Raji (cell line): ENCODE results near the gene LRMDA.

Source experiments
- POLR2A ChIP-seq: IDR thresholded peaks from 2 replicates; pipeline ENCODE4 v1.6.1; 2011; ENCODE audit warnings: low read depth, low read length, control low read depth; ENCODE audit not compliant: insufficient read depth

The LRMDA gene

GRCh38 chr10:76454506-76455140 is 1023.2 kb downstream of the LRMDA start:
- TF ChIP-seq POLR2A, result no peak

DNA sequence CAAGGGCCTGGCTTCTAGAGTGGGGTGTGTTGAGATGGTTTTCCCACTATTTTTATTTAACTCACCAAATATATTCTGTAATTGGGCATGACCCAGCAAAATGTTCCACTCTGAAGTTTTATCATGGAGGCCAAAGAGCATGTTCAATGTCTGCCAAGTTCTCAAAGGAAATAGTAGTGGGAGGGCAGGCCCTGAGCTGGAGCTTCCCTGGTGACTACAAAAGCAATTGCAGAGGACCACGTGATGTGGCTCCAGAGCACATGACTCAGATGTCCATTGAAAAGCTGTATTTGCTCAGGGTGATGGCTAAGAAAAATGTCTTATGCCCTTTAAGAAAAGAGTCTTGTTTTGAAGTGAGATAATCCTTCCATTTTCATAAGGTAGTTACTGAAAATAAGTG is 1024.8 kb downstream of the LRMDA start:
- TF ChIP-seq POLR2A, result no peak

- no peak for TF ChIP-seq POLR2A
These were observed 1027.7 kb downstream of the LRMDA start for GRCh38 chr10:76459016-76459730.

DNA sequence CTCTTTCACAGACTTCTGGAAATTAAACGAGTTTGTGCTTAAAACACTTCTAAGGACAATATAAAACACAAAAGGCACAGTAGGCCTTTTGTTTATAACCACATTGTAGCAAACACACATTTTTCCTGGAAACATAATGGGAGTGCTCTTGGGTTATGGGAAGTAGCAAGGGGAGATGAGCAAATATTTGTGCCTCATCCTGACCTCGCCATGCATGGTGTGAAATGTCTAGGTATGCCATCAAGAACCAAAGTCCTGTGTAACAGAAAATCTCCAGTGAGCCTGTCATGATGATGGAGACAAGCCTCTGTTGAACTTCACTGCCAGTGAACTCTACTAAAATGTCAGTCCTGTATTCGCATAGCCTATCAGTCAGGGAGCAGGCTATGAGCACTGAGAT is 1029.6 kb downstream of the LRMDA start:
- no peak for TF ChIP-seq POLR2A

- TF ChIP-seq POLR2A, result no peak
These were observed 1031.7 kb downstream of the LRMDA start for GRCh38 chr10:76463111-76463510.

GRCh38 chr10:76466836-76467503 is 1035.5 kb downstream of the LRMDA start:
- no peak for TF ChIP-seq POLR2A

- no peak for TF ChIP-seq POLR2A
These were observed 1038.3 kb downstream of the LRMDA start for GRCh38 chr10:76469675-76470074.

- no peak for TF ChIP-seq POLR2A
These were observed 1047.8 kb downstream of the LRMDA start for GRCh38 chr10:76479103-76479790.

- no peak for TF ChIP-seq POLR2A
These were observed 1049.8 kb downstream of the LRMDA start for GRCh38 chr10:76481178-76481577.

DNA sequence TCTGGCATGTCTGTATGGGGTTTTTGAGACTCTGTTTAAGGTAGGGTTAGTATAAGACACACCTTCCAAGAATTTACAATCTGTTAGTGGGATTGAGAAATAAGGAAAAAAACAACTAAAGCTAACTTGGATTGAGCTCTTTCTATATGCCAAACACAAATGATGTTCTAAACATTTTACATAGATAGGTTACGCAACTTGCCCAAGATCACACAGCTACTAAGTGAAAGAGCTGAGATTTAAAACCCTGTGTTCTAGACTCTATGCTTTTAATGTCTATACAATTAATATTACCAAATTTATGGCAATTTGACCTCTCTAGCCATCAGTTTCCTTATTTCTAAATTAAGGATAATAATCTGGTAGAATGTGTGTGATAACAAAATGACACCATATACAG is 1056.2 kb downstream of the LRMDA start:
- TF ChIP-seq POLR2A, result no peak

DNA sequence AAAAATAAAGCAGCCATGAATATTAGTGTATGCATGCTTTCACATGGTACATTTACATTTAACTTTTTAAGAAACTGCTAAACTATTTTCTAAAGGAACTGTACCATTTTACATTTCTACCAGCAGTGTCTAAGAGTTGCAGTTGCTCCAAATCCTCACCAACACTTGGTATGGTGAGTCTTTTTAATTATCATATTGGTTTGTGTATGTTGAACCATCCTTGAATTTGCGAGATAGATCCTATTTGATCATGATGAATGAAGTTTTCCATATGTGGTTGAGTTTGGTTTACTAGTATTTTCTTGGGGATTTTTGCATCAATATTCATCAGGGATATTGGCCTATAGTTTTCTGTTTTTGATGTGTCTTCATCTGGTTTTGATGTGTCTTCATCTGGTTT is 1057.2 kb downstream of the LRMDA start:
- no peak for TF ChIP-seq POLR2A

DNA sequence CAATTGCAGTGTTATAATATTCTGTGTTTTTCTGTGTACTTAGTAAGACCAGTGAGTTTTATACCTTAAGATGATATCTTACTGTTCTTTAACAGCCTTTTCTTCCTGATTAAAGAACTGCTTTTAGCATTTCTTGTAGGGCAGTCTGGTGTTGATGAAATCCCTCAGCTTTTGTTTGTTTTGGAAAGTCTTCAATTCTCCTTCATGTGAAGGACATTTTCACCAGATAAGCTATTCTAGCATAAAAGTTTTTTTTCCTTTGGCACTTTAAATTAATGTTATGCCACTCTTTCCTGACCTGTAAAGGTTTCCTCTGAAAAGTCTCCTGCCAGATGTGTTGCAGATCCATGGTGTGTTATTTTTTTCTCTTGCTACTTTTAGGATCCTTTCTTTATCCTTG is 1059.8 kb downstream of the LRMDA start:
- TF ChIP-seq POLR2A, result no peak

DNA sequence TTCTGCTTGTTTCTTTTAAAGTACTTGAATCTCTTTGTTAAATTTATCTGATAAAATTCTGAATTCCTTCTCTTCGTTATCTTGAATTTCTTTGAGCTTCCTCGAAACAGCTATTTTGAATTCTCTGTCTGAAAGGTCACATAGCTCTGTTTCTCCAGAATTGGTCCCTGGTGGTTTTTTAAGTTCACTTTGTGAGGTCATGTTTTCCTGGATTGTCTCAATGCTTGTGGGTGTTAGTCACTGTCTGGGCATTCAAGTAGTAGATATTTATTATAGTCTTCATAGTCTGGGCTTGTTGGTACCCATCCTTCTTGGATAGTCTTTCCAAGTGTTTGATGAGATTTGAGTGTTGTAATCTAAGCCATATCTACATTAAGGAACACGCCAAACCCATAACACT is 1060.6 kb downstream of the LRMDA start:
- no peak for TF ChIP-seq POLR2A

DNA sequence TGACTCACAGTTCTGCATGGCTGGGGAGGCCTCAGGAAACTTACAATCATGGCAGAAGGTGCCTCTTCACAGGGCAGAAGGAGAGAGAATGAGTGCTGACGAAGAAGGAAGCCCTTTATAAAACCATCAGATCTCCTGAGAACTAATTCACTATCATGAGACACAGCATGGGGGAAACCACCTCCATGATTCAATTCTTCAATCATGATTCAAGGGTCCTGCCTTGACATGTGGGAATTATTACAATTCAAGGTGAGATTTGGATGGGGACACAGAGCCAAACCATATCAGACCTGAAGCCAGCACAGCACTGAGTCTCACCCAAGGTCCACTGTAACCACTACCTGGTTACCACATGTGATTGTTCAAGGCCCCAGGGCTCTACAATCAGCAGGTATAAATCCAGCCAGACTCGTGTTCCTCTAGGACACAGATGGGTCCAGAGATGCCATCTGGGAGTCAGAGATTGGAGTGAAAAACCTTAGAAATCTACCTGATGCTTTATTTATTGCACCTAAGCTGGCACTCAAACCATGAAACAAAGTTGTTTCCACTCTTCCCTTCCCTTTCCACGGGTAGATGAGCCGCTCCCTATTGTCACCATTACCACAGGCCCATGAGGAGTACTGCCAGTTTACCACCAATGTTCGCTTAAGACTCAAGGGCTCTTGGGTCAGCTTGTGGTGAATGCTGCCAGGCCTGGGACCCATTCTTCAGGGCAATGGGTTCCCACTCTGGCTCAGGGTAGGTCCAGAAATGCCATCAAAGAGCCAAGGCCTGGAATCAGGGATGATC is 1061.5 kb downstream of the LRMDA start:
- no peak for TF ChIP-seq POLR2A

- no peak for TF ChIP-seq POLR2A
These were observed 1066.2 kb downstream of the LRMDA start for GRCh38 chr10:76497666-76498065.
